A549 (cell line): Measurements from ENCODE around the gene ZNG1A. TPM values are rescaled to one million over a fixed set of nuclear protein-coding genes. Genes with fewer than 3 reads are reported as not detected.
A peak's percentile ranks its signal among the peaks of the same experiment; 100 is the strongest.
"Not testable (repeated sequence)": the region's sequence is repeated elsewhere in the genome, so short reads cannot be mapped to it uniquely, and the experiment has no call there.

ENCODE experiments used
- ATAC-seq, 2 experiments: fragments of 200-7000 bp in 1 of 2; fragments of >200 bp in 1 of 2; cut with Nextera tagmentation in 1 of 2; cut with Tn5 transposase in 1 of 2; 3 replicates each; pipeline versions ENCODE4 v1.8.0 to v1.9.1; 2018 to 2020; ENCODE audit warnings: mild to moderate bottlenecking in 1 of 2, moderate library complexity in 1 of 2
- CTCF ChIA-PET: fragments of 300-600 bp; sonication (Branson Sonifier 250); formaldehyde crosslinking; extraction: SDS; loops from one replicate; lab custom pipeline; 2021; ENCODE audit warnings: antibody characterized with exemption, inconsistent platforms; lab: Yijun Ruan, JAX
- POLR2A ChIA-PET: fragments of 350-600 bp; formaldehyde crosslinking; extraction: SDS; loops from one replicate; lab custom pipeline; 2021; ENCODE audit warnings: antibody characterized with exemption, inconsistent platforms; lab: Yijun Ruan, JAX
- DNase-seq, 2 experiments: peaks; one replicate each; pipeline versions ENCODE4 v3.0.0 to v3.0.0-alpha.2; 2011 to 2016; ENCODE audit warnings: low read depth in 1 of 2, low spot score in 1 of 2
- FAIRE-seq: peaks from 2 replicates; lab custom pipeline; 2011; peaks lifted over from hg19 to GRCh38; lab: Jason Lieb, UNC
- H3K27ac ChIP-seq, 2 experiments: fragments of >200 bp; sonication (Bioruptor Twin); formaldehyde crosslinking; 3 replicates each; pipeline ENCODE4 v1.5.1; 2016 to 2017
- H3K4me1 ChIP-seq: fragments of >200 bp; sonication (Bioruptor Twin); formaldehyde crosslinking; 3 replicates; pipeline ENCODE4 v1.6.1; 2016
- H3K4me2 ChIP-seq: fragments of >200 bp; sonication (Bioruptor Twin); formaldehyde crosslinking; 3 replicates; pipeline ENCODE4 v1.6.1; 2016
- H3K4me3 ChIP-seq: fragments of >200 bp; sonication (Bioruptor Twin); formaldehyde crosslinking; 3 replicates; pipeline ENCODE4 v1.5.1; 2016
- H3K9me3 ChIP-seq: fragments of >200 bp; sonication (Bioruptor Twin); formaldehyde crosslinking; 3 replicates; pipeline ENCODE4 v1.6.1; 2016
- BCL3 ChIP-seq: fragments of >200 bp; sonication (Bioruptor Twin); formaldehyde crosslinking; IDR thresholded peaks from 3 replicates; pipeline ENCODE4 v1.6.1; 2016
- CBX2 ChIP-seq: fragments of 200-600 bp; sonication (generic); IDR thresholded peaks from 2 replicates; pipeline ENCODE4 v1.6.1; 2016; ENCODE audit warnings: low read depth, mild to moderate bottlenecking, borderline replicate concordance
- CBX8 ChIP-seq: fragments of 200-600 bp; sonication (generic); IDR thresholded peaks from 2 replicates; pipeline ENCODE4 v1.6.1; 2016
- CEBPB ChIP-seq, 2 experiments: fragments of >200 bp in 1 of 2; sonication (Bioruptor Twin) in 1 of 2; formaldehyde crosslinking in 1 of 2; IDR thresholded peaks; 2 replicates each; pipeline ENCODE4 v1.6.1; 2012 to 2016
- ELK1 ChIP-seq: fragments of 150-350 bp; IDR thresholded peaks from 2 replicates; pipeline ENCODE4 v1.6.1; 2014; ENCODE audit warnings: low read depth, mild to moderate bottlenecking, low read length
- ESRRA ChIP-seq: fragments of 150-350 bp; IDR thresholded peaks from 2 replicates; pipeline ENCODE4 v1.6.1; 2014; ENCODE audit warnings: mild to moderate bottlenecking, low read length, borderline replicate concordance
- FOSL2 ChIP-seq, 2 experiments: fragments of 450-650 bp in 1 of 2; fragments of >200 bp in 1 of 2; sonication (Bioruptor Twin) in 1 of 2; formaldehyde crosslinking; IDR thresholded peaks; 2 replicates each; pipeline versions ENCODE4 v1.5.0 to v1.6.1; 2016 to 2020; ENCODE audit warnings: mild to moderate bottlenecking in 1 of 2, moderate library complexity in 1 of 2
- FOXS1 ChIP-seq: fragments of 250-450 bp; sonication (Bioruptor Pico); IDR thresholded peaks from 2 replicates; pipeline ENCODE4 v1.5.0; 2020; ENCODE audit warnings: mild to moderate bottlenecking, moderate library complexity
- HDAC2 ChIP-seq: fragments of 200-600 bp; sonication (generic); IDR thresholded peaks from 2 replicates; pipeline ENCODE4 v1.6.1; 2016
- HEYL ChIP-seq: fragments of 250-450 bp; sonication (Bioruptor Pico); IDR thresholded peaks from 2 replicates; pipeline ENCODE4 v1.8.0; 2021; ENCODE audit warnings: mild to moderate bottlenecking, moderate library complexity
- HOXA7 ChIP-seq: fragments of 250-450 bp; sonication (Bioruptor Pico); IDR thresholded peaks from 2 replicates; pipeline ENCODE4 v1.5.0; 2020; ENCODE audit warnings: mild to moderate bottlenecking, moderate library complexity
- HOXB13 ChIP-seq: fragments of 250-450 bp; sonication (Bioruptor Pico); IDR thresholded peaks from 2 replicates; pipeline ENCODE4 v1.5.0; 2020; ENCODE audit warnings: low read depth, mild to moderate bottlenecking, moderate library complexity
- HOXB5 ChIP-seq: fragments of 250-450 bp; sonication (Bioruptor Pico); IDR thresholded peaks from 2 replicates; pipeline ENCODE4 v1.5.0; 2020; ENCODE audit warnings: mild to moderate bottlenecking, moderate library complexity
- JUNB ChIP-seq: fragments of >200 bp; sonication (Bioruptor Twin); formaldehyde crosslinking; IDR thresholded peaks from 2 replicates; pipeline ENCODE4 v1.6.1; 2016
- MAFK ChIP-seq: fragments of 450-650 bp; IDR thresholded peaks from 2 replicates; pipeline ENCODE4 v1.6.1; 2014; ENCODE audit not compliant: partially characterized antibody
- NPAS2 ChIP-seq: fragments of 250-450 bp; sonication (Bioruptor Pico); IDR thresholded peaks from 2 replicates; pipeline ENCODE4 v1.8.0; 2022; ENCODE audit warnings: mild to moderate bottlenecking, moderate library complexity, borderline replicate concordance
- POLR2AphosphoS2 ChIP-seq: conservative IDR thresholded peaks from 2 replicates; pipeline ENCODE4 v1.6.1; 2012; ENCODE audit warnings: low read length, improper control_type of control experiment, inconsistent platforms
- REST ChIP-seq: fragments of 200-600 bp; sonication (generic); IDR thresholded peaks from 2 replicates; pipeline ENCODE4 v1.6.1; 2016; ENCODE audit warnings: antibody characterized with exemption, mild to moderate bottlenecking, moderate library complexity
- RFX5 ChIP-seq: fragments of 450-650 bp; IDR thresholded peaks from 2 replicates; pipeline ENCODE4 v1.7.1; 2014; ENCODE audit warnings: antibody characterized with exemption, mild to moderate bottlenecking, moderate library complexity
- SMC3 ChIP-seq: fragments of >200 bp; sonication (Bioruptor Twin); formaldehyde crosslinking; IDR thresholded peaks from 3 replicates; pipeline ENCODE4 v1.6.1; 2018; ENCODE audit warnings: inconsistent platforms
- TFCP2L1 ChIP-seq: fragments of 250-450 bp; sonication (Bioruptor Pico); IDR thresholded peaks from 2 replicates; pipeline ENCODE4 v1.5.0; 2021; ENCODE audit warnings: mild to moderate bottlenecking
- TP53 ChIP-seq: fragments of 250-450 bp; sonication (Bioruptor Pico); IDR thresholded peaks from 2 replicates; pipeline ENCODE4 v1.5.0; 2021; ENCODE audit warnings: mild to moderate bottlenecking, moderate library complexity
- ZFP36 ChIP-seq: fragments of 450-650 bp; IDR thresholded peaks from 2 replicates; pipeline ENCODE4 v1.6.1; 2014; ENCODE audit warnings: borderline replicate concordance; ENCODE audit not compliant: partially characterized antibody
- WGBS: methylation state at CpG from one replicate; pipeline ENCODE4 v1.1.6; 2017; ENCODE audit errors: missing lambda C conversion rate; 5-methylcytosine and 5-hydroxymethylcytosine counted together
- polyA plus RNA-seq, 4 experiments: library from polyadenylated mRNA; depleted of rRNA in 3 of 4; stranded (reverse); fragments of >200 nt; fragmentation: RNase III in 1 of 4; extraction: RNeasy Plus Mini Kit Qiagen cat#74134 plus additional on column Dnase treatment in 1 of 4; gene quantifications; 2 replicates in 3 of 4; 3 replicates in 1 of 4; pipeline ENCODE4 v1.2.3, GENCODE V29; 2011 to 2017
- TF ChIP-seq, protein P1 (sequence below): fragments of >200 bp; sonication (Bioruptor Twin); formaldehyde crosslinking; IDR thresholded peaks from 2 replicates; pipeline ENCODE4 v1.6.1; 2016

Gene ZNG1A
- polyA plus RNA-seq, 2 of the 4 experiments (the other 2 are of a cell fraction) = 34.2 to 43.6 TPM

- WGBS = 5% methylated on average over 7 of the region's 14 CpGs
- TF ChIP-seq BCL3 (no peak), POLR2AphosphoS2 (no peak), TP53 (CRISPR knock-in tag) (no peak), FOXS1 (CRISPR knock-in tag) (no peak), HOXA7 (CRISPR knock-in tag) (no peak), ESRRA (no peak), HDAC2 (no peak), CEBPB (IDR thresholded peaks at IDR 0.05) (no peak), NPAS2 (no peak), SMC3 (no peak), REST (no peak), MAFK (no peak), ZFP36 (no peak), JUNB (no peak), HEYL (no peak), FOSL2 (IDR thresholded peaks at IDR 0.05) (no peak), FOSL2 (CRISPR knock-in tag; IDR thresholded peaks at IDR 0.05) (no peak)
- TF ChIP-seq, protein P1, sequence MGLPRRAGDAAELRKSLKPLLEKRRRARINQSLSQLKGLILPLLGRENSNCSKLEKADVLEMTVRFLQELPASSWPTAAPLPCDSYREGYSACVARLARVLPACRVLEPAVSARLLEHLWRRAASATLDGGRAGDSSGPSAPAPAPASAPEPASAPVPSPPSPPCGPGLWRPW = no peak
- ChIA-PET CTCF (interaction anchor here (0.7 to 1.9 kb wide), 7 partner anchors 9 to 795 kb away, joined by 3 to 9 read pairs (median 4); no protein-coding TSS in a partner anchor), POLR2A (interaction anchor here (1.1 kb wide), 1 partner anchor 79 kb away, joined by 6 read pairs; no protein-coding TSS in a partner anchor)
- H3K4me3 ChIP-seq = peak overlapping the region; percentile 59
- ATAC-seq (no peak), DNase-seq (no peak), FAIRE-seq (no peak)
- peak overlapping the region; percentile 80 for H3K4me2 ChIP-seq
- H3K27ac ChIP-seq = peak overlapping the region; percentile 58 to 84; a peak in 5 of 6 replicates
- H3K9me3 ChIP-seq = no peaks in the 10 kb centered on the region
- no peaks in the 10 kb centered on the region for H3K4me1 ChIP-seq
Observed at GRCh38 chr9:214351-214647, 35.4 kb upstream of the ZNG1A start.

DNA sequence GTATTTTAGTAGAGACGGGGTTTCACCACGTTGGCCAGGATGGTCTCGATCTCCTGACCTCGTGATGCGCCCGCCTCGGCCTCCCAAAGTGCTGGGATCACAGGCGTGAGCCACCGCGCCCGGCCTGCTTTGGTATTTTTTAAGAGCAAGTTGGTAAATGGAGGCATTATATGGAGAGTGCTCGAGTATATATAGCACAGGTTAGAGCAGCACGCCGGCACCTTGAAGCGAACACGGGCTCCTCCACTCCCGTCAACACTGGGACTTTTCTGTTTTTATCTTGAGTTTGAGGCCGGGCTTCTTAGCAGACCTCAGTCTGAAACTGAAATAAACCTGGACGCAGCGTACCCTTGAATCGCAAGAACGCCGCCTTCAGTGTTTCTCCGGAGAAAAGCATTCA, 35.0 kb upstream of the ZNG1A start:
- DNase-seq, ATAC-seq, H3K9me3 ChIP-seq, POLR2A ChIA-PET, H3K27ac ChIP-seq, H3K4me1 ChIP-seq, FAIRE-seq: not testable (repeated sequence)
- WGBS = 92% methylated on average over 24 of the region's 24 CpGs
- CTCF ChIA-PET = interaction anchor here (1.2 to 1.9 kb wide), 5 partner anchors 9 to 796 kb away, joined by 4 to 9 read pairs (median 4); no protein-coding TSS in a partner anchor
- Histone ChIP-seq H3K4me2 (peak overlapping the region; percentile 80), H3K4me3 (peak overlapping the region; percentile 59; the same call in 2 of the 3 replicates)

DNA sequence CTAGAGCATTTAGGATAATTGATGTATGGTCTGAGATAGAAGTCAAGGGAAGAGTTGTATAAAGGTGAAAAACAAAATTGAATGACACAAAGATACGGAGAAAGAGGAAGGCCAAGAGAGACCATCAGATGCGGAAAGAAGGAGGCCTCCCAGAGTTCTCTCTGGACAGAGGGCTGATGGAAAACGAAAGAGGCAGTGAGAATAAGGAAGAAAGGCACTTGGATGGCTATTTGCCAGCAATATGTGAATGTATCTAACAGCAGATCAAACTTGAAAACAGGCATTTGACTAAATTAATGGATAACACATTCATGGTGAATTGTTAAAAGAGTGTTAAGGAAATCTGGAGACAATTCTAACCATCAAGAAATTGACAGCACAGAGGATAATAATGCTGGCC, 33.4 kb upstream of the ZNG1A start:
- H3K27ac ChIP-seq = no peak overlapping the region
- ChIA-PET CTCF (no interaction called here), POLR2A (no interaction called here)
- 62% methylated on average over 3 of the region's 3 CpGs for WGBS
- DNase-seq (no peak), FAIRE-seq (no peak), ATAC-seq (no peak)
- H3K9me3 ChIP-seq = no peaks in the 10 kb centered on the region
- TF ChIP-seq TFCP2L1 = no peak
- no peak for TF ChIP-seq HOXB13 (CRISPR knock-in tag)
- TF ChIP-seq CBX8 = no peak
- no peak for TF ChIP-seq CBX2
- no peak for TF ChIP-seq REST
- TF ChIP-seq HDAC2 = no peak
- no peak for TF ChIP-seq ELK1
- TF ChIP-seq HOXB5 (CRISPR knock-in tag) = no peak
- no peak for TF ChIP-seq RFX5
- no peaks in the 10 kb centered on the region for H3K4me1 ChIP-seq
- H3K4me2 ChIP-seq = no peak overlapping the region
- H3K4me3 ChIP-seq = no peak overlapping the region
